Fibroblast of peridontal ligament (primary cell): ENCODE measurements around the gene ILDR1.

Experiments used
- DNase-seq: peaks from one replicate; pipeline ENCODE4 v3.0.0-alpha.2; 2010; ENCODE audit errors: extremely low read depth

ILDR1 gene

GRCh38 chr3:122019493-122019892 is 2.6 kb downstream of the ILDR1 start:
- DNase-seq = no peak

DNA sequence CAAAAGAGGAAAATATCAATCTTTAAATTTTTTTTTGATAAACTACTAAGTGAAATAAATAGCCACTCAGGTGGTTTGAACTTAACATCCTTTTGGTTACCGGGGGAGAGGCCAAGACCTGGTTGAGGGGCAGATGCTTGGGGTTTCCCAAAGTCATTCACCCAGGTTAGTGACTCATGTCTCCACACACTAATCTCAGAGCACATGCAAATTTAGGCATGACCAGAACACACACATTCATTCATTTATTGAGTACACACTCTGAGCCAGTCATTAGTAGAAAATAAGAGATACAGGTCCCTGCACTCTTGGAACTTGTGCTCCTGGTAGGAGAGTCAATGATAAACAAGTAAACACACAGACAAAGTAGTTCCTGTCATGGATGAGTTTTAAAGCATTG is 7.3 kb downstream of the ILDR1 start:
- no peak for DNase-seq

GRCh38 chr3:122013448-122013925 is 8.6 kb downstream of the ILDR1 start:
- no peak for DNase-seq

DNA sequence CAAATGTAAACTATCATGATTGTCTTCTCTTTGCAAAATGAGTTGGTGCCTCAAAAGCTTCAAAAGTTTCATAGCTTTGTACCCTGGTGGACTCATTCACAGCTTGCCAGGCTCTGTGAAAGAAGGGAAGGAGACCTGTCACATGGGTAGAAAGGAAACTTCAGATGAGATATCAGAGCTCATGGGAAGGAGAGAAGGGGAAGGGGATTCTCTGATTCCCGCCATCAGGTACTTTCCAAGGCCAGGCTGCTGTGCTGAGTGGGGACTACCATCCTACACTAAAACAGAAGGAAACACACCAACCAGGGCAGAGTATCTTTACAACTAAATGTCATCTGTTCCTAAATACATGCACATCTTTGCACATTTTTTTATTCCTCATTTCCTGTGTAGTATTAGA is 9.2 kb downstream of the ILDR1 start:
- DNase-seq = no peak

DNA sequence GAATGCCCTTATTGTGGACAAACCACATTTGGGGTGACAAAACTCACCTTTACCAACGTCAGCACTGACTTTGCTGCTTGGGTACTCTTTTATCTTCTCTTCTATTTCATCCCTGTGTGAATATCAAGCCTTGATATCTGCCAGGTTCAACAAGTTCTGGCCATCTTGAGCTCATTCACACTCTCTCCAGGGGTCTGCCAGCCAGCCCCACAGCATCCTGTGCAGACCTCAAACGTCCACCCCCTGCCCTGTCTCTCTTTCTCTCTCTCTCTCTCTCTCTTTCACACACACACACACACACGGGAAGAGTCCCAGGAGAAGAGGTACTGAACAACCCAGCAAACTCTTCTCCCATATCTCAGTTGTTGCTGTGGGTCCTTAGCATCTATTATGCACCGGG is 10.7 kb downstream of the ILDR1 start:
- no peak for DNase-seq

DNA sequence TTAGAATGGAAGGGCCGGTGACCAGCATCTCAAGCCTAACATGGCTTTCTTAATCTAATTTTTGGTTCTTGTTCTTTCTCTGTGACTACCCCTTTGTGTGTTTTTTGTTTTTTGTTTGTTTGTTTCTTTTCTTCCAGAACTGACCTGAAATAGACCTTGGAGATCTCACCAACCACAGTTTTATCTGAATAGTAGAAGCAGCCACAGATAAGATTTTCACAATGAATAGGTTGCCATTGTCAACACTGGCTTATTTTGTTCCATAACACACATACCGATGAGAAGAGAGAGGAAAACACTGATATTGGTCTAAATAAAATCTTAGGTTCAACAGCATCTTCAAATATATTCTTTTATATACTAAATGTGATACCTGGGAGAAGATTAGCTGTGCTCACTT is 11.5 kb downstream of the ILDR1 start:
- no peak for DNase-seq

GRCh38 chr3:122008166-122008565 is 13.9 kb downstream of the ILDR1 start:
- no peak for DNase-seq

DNA sequence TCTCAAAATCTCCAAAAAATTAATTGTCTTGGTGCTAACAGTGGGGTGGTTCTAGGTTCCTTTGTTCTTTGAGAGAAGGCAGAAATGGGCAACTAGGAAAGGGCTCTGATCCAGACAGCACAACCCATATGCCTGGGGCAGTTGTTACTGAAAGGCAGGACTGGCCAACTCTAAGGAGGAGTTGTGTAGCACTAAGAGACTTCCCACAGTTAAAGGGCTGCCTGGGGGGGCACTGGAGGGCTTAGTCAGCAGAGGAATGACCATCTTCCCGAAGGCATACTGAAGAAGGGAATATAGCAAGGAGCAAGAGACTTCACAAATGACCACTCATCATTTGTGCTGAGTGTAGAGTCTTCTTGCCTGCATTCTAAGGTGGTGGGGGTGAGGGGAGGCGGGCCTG is 15.8 kb downstream of the ILDR1 start:
- no peak for DNase-seq

- DNase-seq = no peak
Measured at GRCh38 chr3:122004991-122005565, 17.0 kb downstream of the ILDR1 start.

GRCh38 chr3:122004107-122004506 is 17.9 kb downstream of the ILDR1 start:
- DNase-seq = no peak

DNA sequence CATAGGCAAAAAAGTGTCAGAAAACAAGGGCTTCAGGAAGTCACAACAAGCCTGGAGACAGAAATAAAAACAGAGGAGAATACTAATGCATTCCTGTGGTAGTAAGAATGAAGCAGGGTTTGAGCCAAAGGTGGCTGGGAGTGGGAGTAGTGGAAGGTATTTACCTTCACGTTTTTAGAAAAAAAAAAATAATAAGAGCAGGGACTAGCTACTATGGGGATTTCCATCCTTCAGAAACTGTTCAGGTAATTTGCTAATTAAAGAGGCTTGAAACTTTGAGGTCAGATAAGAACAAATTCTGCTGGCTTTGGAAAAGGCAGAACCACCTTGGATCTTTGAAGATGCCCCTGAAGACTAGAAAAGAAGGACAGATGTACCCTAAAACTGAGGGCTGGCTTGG is 18.4 kb downstream of the ILDR1 start:
- no peak for DNase-seq

- no peak for DNase-seq
Measured at GRCh38 chr3:122003112-122003511, 18.9 kb downstream of the ILDR1 start.

- no peak for DNase-seq
Measured at GRCh38 chr3:122002611-122003010, 19.4 kb downstream of the ILDR1 start.

DNA sequence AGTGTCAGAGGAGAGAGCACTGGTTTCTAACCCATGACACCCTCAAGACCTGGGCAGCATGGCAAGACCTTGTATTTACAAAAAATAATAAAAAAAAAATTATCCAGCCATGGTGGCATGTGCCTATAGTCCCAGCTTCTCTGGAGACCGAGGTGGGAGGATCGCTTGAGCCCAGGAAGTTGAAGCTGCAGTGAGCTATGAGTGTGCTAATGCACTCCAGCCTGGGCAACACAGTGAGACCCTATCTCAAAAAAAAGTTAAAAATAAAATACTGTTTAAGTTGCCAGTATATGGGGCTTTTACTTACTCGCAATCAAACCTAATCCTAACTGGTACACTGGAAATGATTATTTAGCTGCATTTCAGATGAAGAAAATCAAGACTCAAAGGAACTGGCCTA is 20.2 kb downstream of the ILDR1 start:
- no peak for DNase-seq

DNA sequence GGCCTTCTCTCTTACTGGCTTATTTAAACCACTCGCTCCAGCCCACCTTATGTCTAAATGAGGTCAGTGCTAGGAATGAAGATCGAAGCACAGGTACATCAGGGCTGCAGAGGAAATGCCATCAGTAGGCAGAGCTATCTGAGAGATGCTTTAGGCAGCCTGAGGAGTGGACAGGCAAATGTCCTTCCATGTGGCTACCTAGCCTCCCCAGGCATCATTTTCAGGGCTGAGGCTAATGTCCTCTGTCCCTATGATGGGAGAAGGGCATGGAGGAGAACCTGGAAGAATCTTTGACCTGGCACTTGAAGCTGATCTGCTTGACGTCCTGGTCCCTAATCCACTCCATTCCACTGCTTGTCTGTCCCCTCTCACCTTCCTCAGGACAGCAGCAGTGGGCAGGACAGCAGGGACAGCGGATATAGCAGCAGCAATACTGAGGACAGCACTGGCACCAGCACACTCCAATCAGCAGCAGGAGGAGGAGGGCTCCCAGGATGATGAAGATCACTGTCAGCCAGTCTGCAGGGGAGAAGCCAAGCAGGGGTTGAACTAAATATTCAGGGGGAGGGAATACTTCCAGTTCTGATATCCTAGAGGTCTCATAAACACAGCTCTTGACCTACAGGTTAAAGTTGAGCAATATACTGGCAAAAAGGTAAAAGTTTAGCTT is 21.0 kb downstream of the ILDR1 start:
- DNase-seq = no peak

GRCh38 chr3:121999931-122000330 is 22.1 kb downstream of the ILDR1 start:
- DNase-seq = no peak

DNA sequence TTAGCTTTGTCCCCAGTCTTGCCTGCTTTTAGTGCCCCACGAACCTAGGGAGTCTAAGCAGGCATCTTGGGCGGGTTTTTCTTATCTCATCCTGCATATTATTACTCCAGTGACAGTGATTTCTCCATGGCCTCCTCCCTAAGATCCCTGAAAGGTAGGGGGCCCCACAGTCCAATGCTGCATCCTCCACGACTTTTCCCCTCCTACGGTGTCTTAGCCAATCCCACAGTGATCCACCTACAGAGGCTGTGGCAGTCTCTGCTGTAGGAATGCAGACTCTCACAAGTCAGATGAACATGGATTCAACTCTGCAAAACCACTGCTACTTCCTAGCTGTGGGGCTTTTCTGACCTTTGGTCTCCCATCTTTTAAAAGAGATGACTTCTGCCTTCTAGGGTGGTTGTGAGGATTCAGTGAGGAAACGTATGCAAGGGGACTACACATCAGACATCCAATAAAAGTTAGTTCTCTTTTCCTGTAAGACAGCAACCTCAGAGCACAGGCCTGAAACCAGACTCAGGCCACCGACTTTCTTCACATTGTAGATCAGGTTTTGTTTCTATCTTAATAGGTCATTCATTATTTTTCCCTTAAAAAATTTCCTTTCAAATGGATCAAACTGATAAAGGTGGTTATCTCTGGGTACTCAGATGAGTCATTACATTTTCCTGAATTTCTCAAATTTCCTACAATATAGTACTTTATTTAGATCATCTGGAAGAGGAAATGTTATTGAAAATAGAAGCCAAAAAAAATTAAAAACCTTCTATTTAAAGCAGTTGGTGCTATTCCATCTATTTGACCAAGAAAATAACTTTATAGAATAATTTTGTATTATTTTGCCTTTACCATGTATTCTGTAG is 23.2 kb downstream of the ILDR1 start:
- no peak for DNase-seq

DNA sequence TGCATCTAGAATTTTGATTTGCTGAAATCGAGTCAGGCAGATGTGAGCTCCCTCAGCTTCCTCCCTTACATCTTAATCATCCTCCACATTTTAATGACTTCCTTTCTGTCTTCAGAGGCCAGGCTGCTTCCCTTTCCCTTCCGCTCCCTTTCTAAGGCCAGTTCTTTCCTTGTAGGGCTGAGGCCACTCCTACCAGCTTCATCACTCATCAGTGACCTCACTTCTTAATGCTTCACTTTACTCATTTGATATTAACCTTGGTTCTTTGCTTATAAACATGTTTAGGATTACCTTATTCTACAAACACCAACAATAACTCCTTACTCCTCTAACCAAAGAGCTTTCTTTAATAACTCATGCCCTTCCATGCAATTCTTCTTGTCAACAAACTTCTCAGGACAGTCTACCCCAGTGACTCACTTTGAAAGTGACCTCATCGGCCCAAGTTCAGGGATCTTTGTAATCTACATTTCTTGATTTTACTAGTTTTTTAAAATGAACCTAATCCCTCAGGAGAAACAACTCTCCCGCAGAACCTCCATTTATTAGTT is 23.9 kb downstream of the ILDR1 start:
- DNase-seq = peak; percentile 14

DNA sequence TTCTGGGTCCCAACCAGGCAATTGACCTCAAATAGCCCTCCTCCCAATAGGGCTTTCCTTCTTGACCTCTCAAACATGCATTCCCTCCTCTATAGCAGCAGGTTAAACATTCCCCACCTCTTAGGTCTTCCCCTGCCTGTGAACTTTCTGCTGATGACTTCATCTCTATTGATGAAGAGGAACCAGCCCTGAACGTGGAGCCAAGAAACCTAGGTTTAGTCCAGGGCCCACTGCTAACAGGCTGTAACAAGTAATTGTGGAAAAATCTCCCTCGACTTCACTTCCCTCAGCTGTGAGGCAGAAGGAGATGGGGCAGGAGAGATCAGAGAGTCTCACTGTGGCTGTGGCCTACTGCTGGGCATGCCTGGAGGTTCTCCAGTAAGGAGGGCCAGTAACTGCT is 24.7 kb downstream of the ILDR1 start:
- DNase-seq = no peak

DNA sequence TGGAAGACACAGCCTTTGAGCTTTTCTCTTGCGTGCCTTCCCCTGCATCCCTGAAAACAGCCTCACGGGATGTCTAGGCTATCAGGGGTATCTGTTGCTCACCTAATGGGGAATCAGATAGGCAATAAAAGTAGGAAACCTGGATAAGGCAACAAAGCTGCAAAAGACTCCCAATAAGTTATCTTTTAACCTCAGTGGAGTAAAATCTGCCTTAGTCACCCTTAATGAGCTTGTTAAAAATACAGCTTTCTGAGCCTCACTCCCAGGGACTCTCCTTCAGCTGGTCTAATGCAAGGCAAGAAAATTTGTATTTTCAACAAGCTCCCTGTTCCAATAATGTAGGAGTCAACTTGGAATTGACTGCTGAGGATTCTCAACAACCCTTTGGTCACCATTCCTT is 25.6 kb downstream of the ILDR1 start:
- no peak for DNase-seq

DNA sequence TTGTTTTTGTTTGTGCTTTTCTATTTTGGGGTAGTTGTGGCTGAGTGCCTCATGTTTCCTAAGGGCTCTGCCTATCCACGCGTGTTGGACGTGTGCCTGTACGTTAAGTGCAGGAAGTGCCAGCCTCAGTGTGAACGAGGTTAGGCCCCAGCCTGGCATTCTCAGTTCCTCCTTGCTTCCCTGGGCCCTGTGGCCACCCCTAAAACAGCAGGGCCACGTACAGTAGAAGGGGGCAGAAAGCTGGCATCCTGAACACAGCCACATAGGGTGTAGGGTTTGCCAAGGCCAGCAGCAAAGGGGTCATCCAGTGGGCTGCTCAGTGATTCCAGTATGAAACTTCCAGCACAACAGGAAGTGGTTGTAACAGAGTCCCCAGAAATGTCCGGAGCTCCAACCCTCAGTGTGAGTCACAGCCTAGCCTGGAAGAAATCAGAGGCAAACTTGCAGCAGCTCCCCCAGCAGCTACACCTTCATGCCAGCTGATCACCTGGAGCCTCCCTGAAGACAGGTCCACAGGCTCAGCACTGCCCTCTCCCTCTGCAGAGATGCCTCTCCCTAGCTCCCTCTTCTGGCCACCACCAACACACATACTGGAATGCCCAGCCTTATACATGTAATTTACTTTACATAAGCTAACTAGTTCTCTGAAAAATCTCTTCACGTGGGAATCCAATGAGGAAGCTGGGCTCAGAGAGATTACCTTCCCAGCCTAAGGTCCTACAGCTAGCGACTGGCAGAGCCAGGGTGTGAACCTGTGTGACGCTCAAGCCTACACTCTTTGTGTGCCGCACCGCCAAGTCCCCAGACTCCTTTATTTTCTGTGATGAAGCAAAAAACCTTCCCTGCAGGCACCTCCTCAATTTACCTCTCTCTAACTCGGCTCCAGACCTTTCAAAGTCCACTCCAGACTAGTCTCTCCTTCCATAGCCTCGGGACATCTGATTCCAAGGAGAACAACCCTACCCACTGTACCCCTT is 26.6 kb downstream of the ILDR1 start:
- DNase-seq = peak; percentile 48
